ENCODE measurements around the gene DHX34. TPM values are rescaled to one million over a fixed set of nuclear protein-coding genes. Genes with fewer than 3 reads are reported as not detected.
"Not testable (repeated sequence)": the region's sequence is repeated elsewhere in the genome, so short reads cannot be mapped to it uniquely, and the experiment has no call there.

The DHX34 gene
- polyA plus RNA-seq, 4 donors = 6.5 to 13.9 (median 9.4) TPM

DNA sequence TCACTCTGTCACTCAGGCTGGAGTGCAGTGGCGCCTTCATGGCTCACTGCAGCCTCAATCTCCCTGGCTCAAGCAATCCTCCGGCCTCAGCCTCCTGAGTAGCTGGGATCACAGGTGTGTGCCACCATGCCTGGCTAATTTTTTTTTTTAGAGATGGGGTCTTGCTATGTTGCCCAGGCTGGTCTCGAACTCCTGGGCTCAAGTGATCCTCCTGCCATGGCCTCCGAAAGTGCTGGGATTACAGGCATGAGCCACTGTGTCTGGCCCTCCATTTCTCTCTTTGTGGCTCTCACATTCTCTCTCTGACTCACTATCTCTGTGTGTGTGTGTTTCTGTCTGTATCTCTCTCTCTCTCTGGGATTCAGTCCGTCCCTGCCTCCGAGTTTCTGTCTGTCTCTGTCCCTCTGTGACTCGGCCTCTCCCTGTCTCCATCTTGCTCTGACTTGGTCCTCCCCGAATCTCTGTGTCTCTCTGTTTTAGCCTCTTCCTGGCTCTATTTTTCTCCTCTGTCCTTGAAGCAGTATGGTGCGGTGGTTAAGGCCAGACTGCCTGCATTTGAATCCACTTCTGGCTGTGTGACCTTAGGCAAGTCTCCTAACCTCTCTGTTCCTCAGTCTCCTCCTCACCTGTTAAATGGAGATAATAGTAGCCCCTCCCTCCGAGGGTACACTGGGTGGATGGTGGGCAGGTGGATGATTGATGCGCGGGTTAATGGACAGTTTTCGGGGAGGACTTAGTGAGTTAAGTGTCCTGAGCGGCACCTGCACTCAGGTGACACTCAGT lies 59.2 kb downstream of the DHX34 start:
- Histone ChIP-seq H3K27me3 (ENCODE audit: control insufficient read depth in 3 of 3, insufficient read depth in 3 of 3, low read length in 3 of 3) (peaks cover 0 to 10% (median 0%) of the 10 kb centered on the region in 3 donors), H3K36me3 (ENCODE audit: control insufficient read depth in 3 of 3, insufficient read depth in 2 of 3, low read depth in 1 of 3, low read length in 3 of 3) (peaks cover 0 to under 1% (median 0%) of the 10 kb centered on the region in 3 donors), H3K4me1 (ENCODE audit: control insufficient read depth in 3 of 3, insufficient read depth in 2 of 3, low read depth in 1 of 3, low read length in 2 of 3) (no peaks in the 10 kb centered on the region), H3K4me3 (ENCODE audit: low read depth in 1 of 3, low read length in 3 of 3) (no peak overlapping the region), H3K9me3 (ENCODE audit: control insufficient read depth in 2 of 2, insufficient read depth in 1 of 2, low read depth in 1 of 2, low read length in 1 of 2) (no peaks in the 10 kb centered on the region), H3K27ac (ENCODE audit: low read depth in 1 of 3, low read length in 2 of 3) (no peak overlapping the region)
- DNase-seq = no peak
- FAIRE-seq = no peak
- 82 to 90% (median 87%) methylated on average over 14 of the region's 14 CpGs for WGBS, 3 donors

DNA sequence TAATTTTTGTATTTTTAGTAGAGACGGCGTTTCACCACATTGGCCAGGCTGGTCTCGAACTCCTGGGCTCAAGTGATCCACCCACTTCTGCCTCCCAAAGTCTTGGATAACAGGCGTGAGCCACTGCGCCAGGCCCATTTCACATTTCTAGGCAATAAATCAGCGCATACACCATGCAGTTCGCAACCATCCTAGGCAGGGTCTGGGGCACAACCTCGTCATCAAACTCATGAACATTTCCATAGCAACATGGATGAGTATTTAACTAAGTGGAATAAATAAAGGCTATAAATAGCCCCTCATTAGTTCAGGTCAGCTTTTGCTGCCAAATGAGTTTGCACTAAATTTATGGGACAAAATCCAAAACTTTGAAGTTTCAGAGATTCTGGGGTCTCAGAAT lies 62.0 kb downstream of the DHX34 start:
- H3K9me3 ChIP-seq (ENCODE audit: control insufficient read depth in 2 of 2, insufficient read depth in 1 of 2, low read depth in 1 of 2, low read length in 1 of 2) = no peaks in the 10 kb centered on the region

GRCh38 chr19:47411696-47412095 lies 62.6 kb downstream of the DHX34 start:
- not testable (repeated sequence) for H3K4me3 ChIP-seq (ENCODE audit: low read depth in 1 of 3, low read length in 3 of 3); H3K36me3 ChIP-seq (ENCODE audit: control insufficient read depth in 3 of 3, insufficient read depth in 2 of 3, low read depth in 1 of 3, low read length in 3 of 3); H3K27ac ChIP-seq (ENCODE audit: low read depth in 1 of 3, low read length in 2 of 3); H3K9me3 ChIP-seq (ENCODE audit: control insufficient read depth in 2 of 2, insufficient read depth in 1 of 2, low read depth in 1 of 2, low read length in 1 of 2); FAIRE-seq; H3K4me1 ChIP-seq (ENCODE audit: control insufficient read depth in 3 of 3, insufficient read depth in 2 of 3, low read depth in 1 of 3, low read length in 2 of 3); DNase-seq
- 63 to 64% (median 63%) methylated on average over 9 of the region's 9 CpGs for WGBS, 3 donors
- peaks cover 0 to 18% (median 0%) of the 10 kb centered on the region in 3 donors for H3K27me3 ChIP-seq (ENCODE audit: control insufficient read depth in 3 of 3, insufficient read depth in 3 of 3, low read length in 3 of 3)

More for the DNA sequence above, 62.0 kb downstream of the DHX34 start:
- WGBS, 3 donors = 71 to 74% (median 73%) methylated on average over 8 of the region's 8 CpGs
- Histone ChIP-seq H3K4me1 (ENCODE audit: control insufficient read depth in 3 of 3, insufficient read depth in 2 of 3, low read depth in 1 of 3, low read length in 2 of 3) (no peaks in the 10 kb centered on the region), H3K4me3 (ENCODE audit: low read depth in 1 of 3, low read length in 3 of 3) (no peak overlapping the region), H3K27me3 (ENCODE audit: control insufficient read depth in 3 of 3, insufficient read depth in 3 of 3, low read length in 3 of 3) (peaks cover 0 to 18% (median 0%) of the 10 kb centered on the region in 3 donors), H3K27ac (ENCODE audit: low read depth in 1 of 3, low read length in 2 of 3) (no peak overlapping the region), H3K36me3 (ENCODE audit: control insufficient read depth in 3 of 3, insufficient read depth in 2 of 3, low read depth in 1 of 3, low read length in 3 of 3) (peaks cover 0 to 6% (median 0%) of the 10 kb centered on the region in 3 donors)
- DNase-seq (no peak), FAIRE-seq (no peak)

GRCh38 chr19:47413941-47414340 lies 64.8 kb downstream of the DHX34 start:
- H3K4me1 ChIP-seq (ENCODE audit: control insufficient read depth in 3 of 3, insufficient read depth in 2 of 3, low read depth in 1 of 3, low read length in 2 of 3) = no peaks in the 10 kb centered on the region

DNA sequence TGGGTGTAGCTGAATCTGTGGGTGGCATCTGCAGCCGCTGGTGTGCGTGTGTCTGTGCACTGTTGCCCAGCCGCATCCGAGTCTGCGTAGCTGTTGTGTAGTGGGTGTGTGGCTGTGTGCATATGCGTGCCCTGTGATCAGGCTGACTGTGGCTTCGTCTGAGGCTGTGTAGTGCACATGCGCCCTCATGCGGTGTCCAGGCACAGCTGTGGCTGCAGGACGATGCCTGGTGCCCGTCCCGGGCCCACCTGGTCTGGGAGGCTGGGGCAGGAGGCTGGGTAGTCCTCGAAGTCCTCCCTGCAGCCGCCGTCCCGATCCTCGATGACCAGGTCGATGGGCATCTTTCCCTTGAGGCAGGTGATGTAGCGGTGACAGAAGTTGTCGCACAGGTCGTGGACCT lies 65.4 kb downstream of the DHX34 start:
- 67 to 72% (median 71%) methylated on average over 21 of the region's 21 CpGs for WGBS, 3 donors
- Histone ChIP-seq H3K4me1 (ENCODE audit: control insufficient read depth in 3 of 3, insufficient read depth in 2 of 3, low read depth in 1 of 3, low read length in 2 of 3) (no peaks in the 10 kb centered on the region), H3K9me3 (ENCODE audit: control insufficient read depth in 2 of 2, insufficient read depth in 1 of 2, low read depth in 1 of 2, low read length in 1 of 2) (no peaks in the 10 kb centered on the region), H3K4me3 (ENCODE audit: low read depth in 1 of 3, low read length in 3 of 3) (no peak overlapping the region), H3K36me3 (ENCODE audit: control insufficient read depth in 3 of 3, insufficient read depth in 2 of 3, low read depth in 1 of 3, low read length in 3 of 3) (peaks cover 0 to 7% (median 0%) of the 10 kb centered on the region in 3 donors), H3K27me3 (ENCODE audit: control insufficient read depth in 3 of 3, insufficient read depth in 3 of 3, low read length in 3 of 3) (peaks cover under 1 to 37% (median 9%) of the 10 kb centered on the region in 3 donors), H3K27ac (ENCODE audit: low read depth in 1 of 3, low read length in 2 of 3) (no peak overlapping the region)
- no peak for DNase-seq
- FAIRE-seq = no peak

More at GRCh38 chr19:47413941-47414340, 64.8 kb downstream of the DHX34 start:
- no peaks in the 10 kb centered on the region for H3K9me3 ChIP-seq (ENCODE audit: control insufficient read depth in 2 of 2, insufficient read depth in 1 of 2, low read depth in 1 of 2, low read length in 1 of 2)
- peaks cover 0 to 7% (median 0%) of the 10 kb centered on the region in 3 donors for H3K36me3 ChIP-seq (ENCODE audit: control insufficient read depth in 3 of 3, insufficient read depth in 2 of 3, low read depth in 1 of 3, low read length in 3 of 3)
- peaks cover 0 to 35% (median 9%) of the 10 kb centered on the region in 3 donors for H3K27me3 ChIP-seq (ENCODE audit: control insufficient read depth in 3 of 3, insufficient read depth in 3 of 3, low read length in 3 of 3)
- H3K27ac ChIP-seq (ENCODE audit: low read depth in 1 of 3, low read length in 2 of 3) = no peak overlapping the region
- 92 to 95% (median 93%) methylated on average over 16 of the region's 16 CpGs for WGBS, 3 donors
- H3K4me3 ChIP-seq (ENCODE audit: low read depth in 1 of 3, low read length in 3 of 3) = no peak overlapping the region
- no peak for DNase-seq
- FAIRE-seq = no peak

DNA sequence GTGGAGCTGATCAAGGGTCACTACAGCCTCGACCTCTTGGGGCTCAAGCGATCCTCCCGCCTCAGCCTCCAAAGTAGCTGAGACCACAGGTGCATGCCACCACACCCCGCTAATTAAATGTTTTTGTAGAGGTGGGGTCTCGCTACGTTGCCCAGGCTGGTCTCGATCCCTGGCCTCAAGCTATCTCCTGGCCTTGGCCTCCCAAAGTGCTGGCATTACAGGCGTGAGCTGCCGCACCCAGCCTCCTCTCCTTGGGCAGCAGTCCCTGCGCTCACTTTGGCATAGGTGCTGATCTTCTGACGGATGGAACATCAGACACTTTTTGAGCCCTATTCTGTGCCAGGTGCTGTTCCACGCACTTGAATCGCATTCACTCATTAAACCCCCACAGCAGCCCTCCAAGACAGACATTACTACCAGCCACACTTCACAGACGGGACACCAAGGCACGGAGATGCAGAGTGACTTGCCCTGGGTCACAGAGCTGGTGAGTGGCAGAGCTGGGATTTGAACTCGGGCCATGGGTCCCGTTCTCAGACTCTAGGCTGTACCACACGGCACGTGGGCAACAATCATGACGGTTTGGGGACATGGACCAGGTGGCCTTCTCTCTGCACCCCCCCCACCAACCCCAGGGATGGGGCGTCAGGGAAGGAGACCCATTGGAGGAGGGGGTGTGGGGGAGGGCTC lies 67.0 kb downstream of the DHX34 start:
- Histone ChIP-seq H3K27ac (ENCODE audit: low read depth in 1 of 3, low read length in 2 of 3) (no peak overlapping the region), H3K4me3 (ENCODE audit: low read depth in 1 of 3, low read length in 3 of 3) (no peak overlapping the region), H3K36me3 (ENCODE audit: control insufficient read depth in 3 of 3, insufficient read depth in 2 of 3, low read depth in 1 of 3, low read length in 3 of 3) (peaks cover 0 to 7% (median 0%) of the 10 kb centered on the region in 3 donors), H3K9me3 (ENCODE audit: control insufficient read depth in 2 of 2, insufficient read depth in 1 of 2, low read depth in 1 of 2, low read length in 1 of 2) (no peaks in the 10 kb centered on the region), H3K27me3 (ENCODE audit: control insufficient read depth in 3 of 3, insufficient read depth in 3 of 3, low read length in 3 of 3) (peaks cover 3 to 53% (median 21%) of the 10 kb centered on the region in 3 donors), H3K4me1 (ENCODE audit: control insufficient read depth in 3 of 3, insufficient read depth in 2 of 3, low read depth in 1 of 3, low read length in 2 of 3) (no peaks in the 10 kb centered on the region)
- 82 to 89% (median 86%) methylated on average over 21 of the region's 21 CpGs for WGBS, 3 donors
- DNase-seq (no peak), FAIRE-seq (no peak)

- DNase-seq (no peak), FAIRE-seq (no peak)
- H3K27ac ChIP-seq (ENCODE audit: low read depth in 1 of 3, low read length in 2 of 3) = no peak overlapping the region
- peaks cover 5 to 59% (median 26%) of the 10 kb centered on the region in 3 donors for H3K27me3 ChIP-seq (ENCODE audit: control insufficient read depth in 3 of 3, insufficient read depth in 3 of 3, low read length in 3 of 3)
- WGBS, 3 donors = 44 to 55% (median 51%) methylated on average over 11 to 12 of the region's 12 CpGs
- H3K4me3 ChIP-seq (ENCODE audit: low read depth in 1 of 3, low read length in 3 of 3) = no peak overlapping the region
- H3K36me3 ChIP-seq (ENCODE audit: control insufficient read depth in 3 of 3, insufficient read depth in 2 of 3, low read depth in 1 of 3, low read length in 3 of 3) = peaks cover 0 to 7% (median 0%) of the 10 kb centered on the region in 3 donors
- H3K9me3 ChIP-seq (ENCODE audit: control insufficient read depth in 2 of 2, insufficient read depth in 1 of 2, low read depth in 1 of 2, low read length in 1 of 2) = no peaks in the 10 kb centered on the region
- no peaks in the 10 kb centered on the region for H3K4me1 ChIP-seq (ENCODE audit: control insufficient read depth in 3 of 3, insufficient read depth in 2 of 3, low read depth in 1 of 3, low read length in 2 of 3)
These were observed 67.5 kb downstream of the DHX34 start for GRCh38 chr19:47416643-47416985.

- Histone ChIP-seq H3K27ac (ENCODE audit: low read depth in 1 of 3, low read length in 2 of 3) (no peak overlapping the region), H3K36me3 (ENCODE audit: control insufficient read depth in 3 of 3, insufficient read depth in 2 of 3, low read depth in 1 of 3, low read length in 3 of 3) (peaks cover 0 to 7% (median 0%) of the 10 kb centered on the region in 3 donors), H3K27me3 (ENCODE audit: control insufficient read depth in 3 of 3, insufficient read depth in 3 of 3, low read length in 3 of 3) (peaks cover 5 to 65% (median 28%) of the 10 kb centered on the region in 3 donors), H3K4me3 (ENCODE audit: low read depth in 1 of 3, low read length in 3 of 3) (no peak overlapping the region), H3K9me3 (ENCODE audit: control insufficient read depth in 2 of 2, insufficient read depth in 1 of 2, low read depth in 1 of 2, low read length in 1 of 2) (no peaks in the 10 kb centered on the region), H3K4me1 (ENCODE audit: control insufficient read depth in 3 of 3, insufficient read depth in 2 of 3, low read depth in 1 of 3, low read length in 2 of 3) (no peaks in the 10 kb centered on the region)
- 17 to 27% (median 25%) methylated on average over 15 to 18 of the region's 18 CpGs for WGBS, 3 donors
- FAIRE-seq (no peak), DNase-seq (no peak)
These were observed 68.1 kb downstream of the DHX34 start for GRCh38 chr19:47417107-47417745.

All from small intestine (tissue), 7 donors.